Neuronal stem cell (in vitro differentiated cells): ENCODE data around the gene EMC8.

Source experiments
- DNase-seq: peaks from one replicate; pipeline ENCODE4 v3.0.0-alpha.2; 2013; ENCODE audit warnings: low spot score
- H2AFZ ChIP-seq: one replicate; pipeline ENCODE4 v1.6.1; 2013; ENCODE audit warnings: mild to moderate bottlenecking, low read length, inconsistent platforms
- H2AK5ac ChIP-seq: 2 replicates; pipeline ENCODE4 v1.6.1; 2013; ENCODE audit warnings: low read depth, mild to moderate bottlenecking, inconsistent platforms, low read length, moderate library complexity, mixed read lengths
- H2BK120ac ChIP-seq: 2 replicates; pipeline ENCODE4 v1.6.1; 2013; ENCODE audit warnings: low read depth, mild to moderate bottlenecking, inconsistent platforms, low read length, moderate library complexity, mixed read lengths
- H2BK12ac ChIP-seq: one replicate; pipeline ENCODE4 v1.6.1; 2013; ENCODE audit warnings: low read length, inconsistent platforms
- H2BK15ac ChIP-seq: 2 replicates; pipeline ENCODE4 v1.6.1; 2013; ENCODE audit warnings: mild to moderate bottlenecking, low read length, inconsistent platforms, mixed read lengths
- H2BK5ac ChIP-seq: one replicate; pipeline ENCODE4 v1.6.1; 2013; ENCODE audit warnings: inconsistent platforms, mild to moderate bottlenecking, low read length, moderate library complexity
- H3K14ac ChIP-seq: one replicate; pipeline ENCODE4 v1.6.1; 2013; ENCODE audit warnings: low read length, inconsistent platforms
- H3K18ac ChIP-seq: 2 replicates; pipeline ENCODE4 v1.6.1; 2013; ENCODE audit warnings: low read length, inconsistent platforms
- H3K23ac ChIP-seq: 2 replicates; pipeline ENCODE4 v1.6.1; 2013; ENCODE audit warnings: low read depth, mild to moderate bottlenecking, mixed read lengths, low read length, inconsistent platforms; ENCODE audit not compliant: poor library complexity
- H3K27ac ChIP-seq: replicated peaks from 3 replicates; pipeline ENCODE4 v1.5.1; 2013; ENCODE audit warnings: low read length, inconsistent platforms
- H3K27me3 ChIP-seq, 3 experiments: 2 replicates each; pipeline ENCODE4 v1.6.1; 2013; ENCODE audit warnings: low read length in 3 of 3, mild to moderate bottlenecking in 2 of 3, inconsistent platforms in 1 of 3, low read depth in 1 of 3, mixed read lengths in 1 of 3, moderate library complexity in 1 of 3; ENCODE audit not compliant: control insufficient read depth in 3 of 3, insufficient read depth in 3 of 3
- H3K36me3 ChIP-seq, 2 donors: replicated peaks in 1 of 2; 2 replicates each; pipeline ENCODE4 v1.6.1; 2013; ENCODE audit warnings: low read length in 2 of 2; ENCODE audit not compliant: control insufficient read depth in 2 of 2, insufficient read depth in 2 of 2
- H3K4ac ChIP-seq: 2 replicates; pipeline ENCODE4 v1.6.1; 2013; ENCODE audit warnings: inconsistent platforms, mild to moderate bottlenecking, low read length, moderate library complexity
- H3K4me1 ChIP-seq, 2 donors: 1 replicate in 1 of 2; 2 replicates in 1 of 2; pipeline ENCODE4 v1.6.1; 2013; ENCODE audit warnings: low read length in 2 of 2, low read depth in 1 of 2; ENCODE audit not compliant: control insufficient read depth in 2 of 2, insufficient read depth in 1 of 2
- H3K4me2 ChIP-seq: one replicate; pipeline ENCODE4 v1.6.1; 2013; ENCODE audit warnings: mild to moderate bottlenecking, low read length, inconsistent platforms; ENCODE audit not compliant: insufficient read depth, poor library complexity, severe bottlenecking
- H3K4me3 ChIP-seq, 2 donors: 2 replicates each; pipeline ENCODE4 v1.5.1; 2013; ENCODE audit warnings: low read length in 2 of 2, mild to moderate bottlenecking in 2 of 2, inconsistent platforms in 1 of 2, moderate library complexity in 1 of 2
- H3K79me1 ChIP-seq: one replicate; pipeline ENCODE4 v1.6.1; 2013; ENCODE audit warnings: low read depth, mild to moderate bottlenecking, inconsistent platforms, low read length, moderate library complexity
- H3K9ac ChIP-seq: one replicate; pipeline ENCODE4 v1.6.1; 2013; ENCODE audit warnings: mild to moderate bottlenecking, low read depth, low read length, inconsistent platforms; ENCODE audit not compliant: poor library complexity
- H3K9me3 ChIP-seq, 2 donors: replicated peaks in 1 of 2; 2 replicates each; pipeline versions ENCODE3 to v1.6.1; 2013; ENCODE audit warnings: low read length in 2 of 2, mild to moderate bottlenecking in 2 of 2, inconsistent platforms in 1 of 2, low read depth in 1 of 2, mixed read lengths in 1 of 2, moderate library complexity in 1 of 2; ENCODE audit not compliant: control insufficient read depth in 2 of 2, insufficient read depth in 1 of 2
- H4K8ac ChIP-seq: one replicate; pipeline ENCODE4 v1.6.1; 2013; ENCODE audit warnings: low read depth, mild to moderate bottlenecking, inconsistent platforms, low read length, moderate library complexity
- H4K91ac ChIP-seq: one replicate; pipeline ENCODE4 v1.6.1; 2013; ENCODE audit warnings: low read length, low read depth, mild to moderate bottlenecking, inconsistent platforms; ENCODE audit not compliant: poor library complexity
- WGBS, 2 donors: extraction: QIAGEN DNeasy Blood & Tissue Kit; methylation state at CpG; one replicate each; pipeline ENCODE4 v1.1.7; 2013; ENCODE audit warnings: missing lambda C conversion rate in 2 of 2, mixed read lengths in 1 of 2; ENCODE audit not compliant: insufficient read length in 2 of 2, insufficient replicate concordance in 1 of 2; ENCODE audit errors: extremely low coverage in 2 of 2; 5-methylcytosine and 5-hydroxymethylcytosine counted together

The EMC8 gene

DNA sequence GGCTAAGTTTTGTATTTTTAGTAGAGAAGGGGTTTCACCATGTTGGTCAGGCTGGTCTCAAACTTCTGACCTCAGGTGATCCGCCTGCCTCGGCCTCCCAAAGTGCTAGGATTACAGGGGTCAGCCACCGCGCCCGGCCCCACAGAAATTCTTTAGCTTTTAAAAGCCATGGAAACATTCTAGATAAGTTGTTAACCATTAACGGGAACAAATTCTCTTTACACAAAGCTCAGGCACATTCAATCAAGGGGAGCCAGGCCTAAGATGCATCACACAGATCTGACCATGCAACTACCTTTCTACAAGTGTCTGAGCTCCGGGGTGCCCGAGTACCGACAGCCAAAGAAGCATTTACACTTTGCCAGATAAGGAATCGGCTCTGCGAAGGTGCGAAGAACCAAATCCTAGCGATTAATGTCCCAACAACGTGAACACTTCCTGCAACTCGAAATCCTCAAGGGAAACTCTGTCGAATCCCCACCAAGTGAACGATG, 1.0 kb downstream of the EMC8 start:
- no peak overlapping the region for H3K23ac ChIP-seq
- H3K4me1 ChIP-seq, result peaks cover 3 to 7% of the 10 kb centered on the region in 2 donors
- no CpG with 5 or more reads among the region's 17 CpGs for WGBS, 2 donors
- no peaks in the 10 kb centered on the region for H3K9me3 ChIP-seq
- peaks cover 21 to 70% of the 10 kb centered on the region in 2 donors for H3K36me3 ChIP-seq
- H3K18ac ChIP-seq, result no peak overlapping the region
- no peak overlapping the region for H2AK5ac ChIP-seq
- no peak overlapping the region for H2BK12ac ChIP-seq
- DNase-seq, result no peak
- no peak overlapping the region for H2BK15ac ChIP-seq
- H3K27me3 ChIP-seq, result no peaks in the 10 kb centered on the region
- peak overlapping the region; percentile 91 to 99 for H3K4me3 ChIP-seq
- H3K4me2 ChIP-seq, result peak overlapping the region; percentile 85
- H2BK120ac ChIP-seq, result no peak overlapping the region
- H3K4ac ChIP-seq, result no peak overlapping the region
- no peak overlapping the region for H4K8ac ChIP-seq
- H3K27ac ChIP-seq, result no peak overlapping the region
- H3K9ac ChIP-seq, result peak overlapping the region; percentile 97
- H2AFZ ChIP-seq, result no peak overlapping the region
- no peak overlapping the region for H2BK5ac ChIP-seq
- no peak overlapping the region for H4K91ac ChIP-seq
- H3K79me1 ChIP-seq, result peaks cover 18% of the 10 kb centered on the region
- no peak overlapping the region for H3K14ac ChIP-seq

DNA sequence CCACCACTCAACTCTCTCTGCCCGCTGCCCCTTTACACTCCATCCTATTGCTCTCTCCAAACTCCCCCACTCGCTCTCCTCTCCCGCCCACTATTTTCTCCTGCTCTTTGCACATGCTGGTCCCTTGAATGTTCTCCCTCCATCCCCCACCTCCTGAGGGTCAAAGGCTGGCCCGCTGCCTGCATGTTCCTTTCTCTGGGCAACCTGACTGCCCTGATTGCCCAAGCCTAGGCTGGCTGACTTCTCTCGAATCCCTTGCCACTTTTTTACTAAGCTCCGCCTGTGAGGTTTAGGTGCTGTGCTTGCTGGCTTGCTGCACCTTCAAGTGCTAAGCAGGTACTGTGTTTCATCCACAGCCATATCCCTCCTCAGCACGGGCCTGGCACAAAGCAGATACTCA, 2.7 kb downstream of the EMC8 start:
- H2BK15ac ChIP-seq, result no peak overlapping the region
- H3K4me3 ChIP-seq, result no peak overlapping the region
- no peak overlapping the region for H2BK12ac ChIP-seq
- no peak overlapping the region for H3K18ac ChIP-seq
- H3K4me2 ChIP-seq, result no peak overlapping the region
- H3K27ac ChIP-seq, result no peak overlapping the region
- no peaks in the 10 kb centered on the region for H3K27me3 ChIP-seq
- peaks cover 0 to 1% of the 10 kb centered on the region in 2 donors for H3K9me3 ChIP-seq
- no peak overlapping the region for H2BK5ac ChIP-seq
- no peak overlapping the region for H3K14ac ChIP-seq
- peaks cover 3 to 7% of the 10 kb centered on the region in 2 donors for H3K4me1 ChIP-seq
- H3K79me1 ChIP-seq, result peaks cover 21% of the 10 kb centered on the region
- H4K8ac ChIP-seq, result no peak overlapping the region
- H3K23ac ChIP-seq, result no peak overlapping the region
- no peak overlapping the region for H3K9ac ChIP-seq
- H3K4ac ChIP-seq, result no peak overlapping the region
- H2BK120ac ChIP-seq, result no peak overlapping the region
- no peak overlapping the region for H2AFZ ChIP-seq
- WGBS, 2 donors, result 100% methylated on average over 2 of the region's 7 CpGs; no CpG with 5 or more reads in 1 of the 2 donors
- no peak overlapping the region for H4K91ac ChIP-seq
- no peak overlapping the region for H2AK5ac ChIP-seq
- peaks cover 26 to 70% of the 10 kb centered on the region in 2 donors for H3K36me3 ChIP-seq
- DNase-seq, result no peak

DNA sequence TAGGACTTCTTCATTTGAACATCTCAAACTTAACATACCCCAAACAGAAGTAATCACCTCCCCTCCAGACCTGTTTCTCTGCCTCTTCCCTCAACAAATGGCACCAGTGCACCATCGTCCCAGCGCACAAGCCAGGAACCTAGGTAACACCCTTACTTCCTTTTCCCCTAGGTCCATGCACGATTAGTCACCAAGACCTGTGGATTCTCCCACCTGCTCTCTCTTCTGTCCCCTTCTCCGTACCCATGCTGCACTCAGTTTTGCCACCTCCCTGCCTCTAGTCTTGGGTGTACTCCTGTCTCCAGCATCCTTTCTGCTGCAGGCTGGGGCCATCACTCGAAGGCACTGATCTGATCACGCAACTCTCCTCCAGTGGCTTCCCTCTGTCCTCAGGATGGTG, 3.2 kb downstream of the EMC8 start:
- Histone ChIP-seq H3K18ac (no peak overlapping the region), H3K4ac (no peak overlapping the region), H3K9me3 (peaks cover 0 to 3% of the 10 kb centered on the region in 2 donors), H2BK5ac (no peak overlapping the region), H3K4me1 (peaks cover 3 to 7% of the 10 kb centered on the region in 2 donors), H3K79me1 (peaks cover 21% of the 10 kb centered on the region), H3K4me3 (no peak overlapping the region), H3K27me3 (no peaks in the 10 kb centered on the region), H3K36me3 (peaks cover 24 to 70% of the 10 kb centered on the region in 2 donors), H3K4me2 (no peak overlapping the region), H3K27ac (no peak overlapping the region), H3K14ac (no peak overlapping the region), H3K23ac (no peak overlapping the region), H2BK12ac (no peak overlapping the region), H4K8ac (no peak overlapping the region), H3K9ac (no peak overlapping the region), H2BK120ac (no peak overlapping the region), H2AFZ (no peak overlapping the region), H4K91ac (no peak overlapping the region), H2BK15ac (no peak overlapping the region), H2AK5ac (no peak overlapping the region)
- DNase-seq, result no peak
- WGBS, 2 donors, result no CpG with 5 or more reads among the region's 6 CpGs

DNA sequence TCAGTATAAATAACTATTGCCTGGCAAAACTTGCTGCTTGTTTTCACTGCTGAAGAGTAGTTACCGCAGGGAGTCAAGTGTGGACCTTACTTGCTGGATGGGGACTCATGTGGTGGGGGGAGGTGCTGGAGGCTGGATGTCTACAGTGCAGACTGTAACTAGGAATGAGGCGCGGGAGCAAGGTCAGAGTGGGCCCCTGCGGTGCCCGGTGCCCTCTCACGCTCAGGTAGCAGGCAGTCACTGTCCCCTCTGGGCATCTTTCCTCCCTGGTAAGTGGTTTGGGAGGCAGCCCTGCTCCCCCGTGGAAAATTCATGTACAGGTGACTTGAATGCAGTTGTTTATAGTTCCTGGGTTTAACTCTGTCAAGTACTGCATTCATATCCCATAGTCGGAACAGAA, 4.6 kb downstream of the EMC8 start:
- Histone ChIP-seq H3K4me1 (peaks cover 0 to 4% of the 10 kb centered on the region in 2 donors), H4K8ac (no peak overlapping the region), H3K79me1 (peaks cover 17% of the 10 kb centered on the region), H3K27ac (no peak overlapping the region), H2AK5ac (no peak overlapping the region), H3K14ac (no peak overlapping the region), H2BK5ac (no peak overlapping the region), H2BK15ac (no peak overlapping the region), H2BK120ac (no peak overlapping the region), H3K4ac (no peak overlapping the region), H3K9ac (no peak overlapping the region), H3K4me2 (no peak overlapping the region), H3K9me3 (peaks cover 0 to 3% of the 10 kb centered on the region in 2 donors), H2BK12ac (no peak overlapping the region), H3K4me3 (no peak overlapping the region), H3K36me3 (peaks cover 24 to 69% of the 10 kb centered on the region in 2 donors), H3K27me3 (no peaks in the 10 kb centered on the region), H3K18ac (no peak overlapping the region), H4K91ac (no peak overlapping the region), H3K23ac (no peak overlapping the region), H2AFZ (no peak overlapping the region)
- WGBS, 2 donors, result no CpG with 5 or more reads among the region's 8 CpGs
- DNase-seq, result no peak
